NCI-H460 (cell line): ENCODE results near the gene DGKQ. TPM values are rescaled to one million over a fixed set of nuclear protein-coding genes. Genes with fewer than 3 reads are reported as not detected.

Source experiments
- DNase-seq: peaks from one replicate; pipeline ENCODE4 v3.0.0-alpha.2; 2016; ENCODE audit warnings: low read depth; ENCODE audit errors: extremely low read depth
- total RNA-seq: library from RNA; depleted of rRNA; stranded (reverse); fragments of >200 nt; shearing (Covaris generic); gene quantifications from 2 replicates; pipeline ENCODE4 v1.2.3, GENCODE V29; 2014; rRNA removed

The DGKQ gene
- total RNA-seq, 1 experiment from 2014 or later = 7.9 TPM

- DNase-seq = no peak
These were observed 62.8 kb downstream of the DGKQ start for GRCh38 chr4:910366-911091.

GRCh38 chr4:909821-910220 lies 63.5 kb downstream of the DGKQ start:
- no peak for DNase-seq

GRCh38 chr4:909131-909571 lies 64.2 kb downstream of the DGKQ start:
- no peak for DNase-seq

Other genes with a start within 250 kb of the DGKQ start
- 0.10 and 0.61 TPM in 2 replicates for gene CPLX1, start 147.4 kb downstream of the DGKQ start, total RNA-seq
- gene GAK, start 41.3 kb downstream of the DGKQ start, total RNA-seq = 64.4 and 67.2 TPM in 2 replicates
- 8.1 and 11.2 TPM in 2 replicates for gene TMEM175, start 41.1 kb downstream of the DGKQ start, total RNA-seq
- gene IDUA, start 13.5 kb upstream of the DGKQ start, total RNA-seq = 6.9 and 8.9 TPM in 2 replicates
- 0.61 and 1.1 TPM in 2 replicates for gene SLC26A1, start 19.8 kb upstream of the DGKQ start, total RNA-seq
- 16.8 and 21.7 TPM in 2 replicates for gene FGFRL1, start 38.1 kb upstream of the DGKQ start, total RNA-seq
- gene RNF212, start 140.0 kb upstream of the DGKQ start, total RNA-seq = 9.9 and 13.3 TPM in 2 replicates
- 0.17 TPM in 1 of 2 replicates, not detected in the other for gene SPON2, start 199.0 kb upstream of the DGKQ start, total RNA-seq